GM18909 (cell line): ENCODE measurements around the gene HLF.

ENCODE experiments used
- ATAC-seq: cut with Tn5 transposase; IDR thresholded peaks from one replicate; pipeline ENCODE4 v1.9.1; 2021; ENCODE audit warnings: mild to moderate bottlenecking; ENCODE audit not compliant: unreplicated experiment, poor library complexity

HLF gene

GRCh38 chr17:55304171-55304859 lies 39.6 kb downstream of the HLF start:
- no peak for ATAC-seq

- no peak for ATAC-seq
Observed at GRCh38 chr17:55305321-55306087, 40.7 kb downstream of the HLF start.

DNA sequence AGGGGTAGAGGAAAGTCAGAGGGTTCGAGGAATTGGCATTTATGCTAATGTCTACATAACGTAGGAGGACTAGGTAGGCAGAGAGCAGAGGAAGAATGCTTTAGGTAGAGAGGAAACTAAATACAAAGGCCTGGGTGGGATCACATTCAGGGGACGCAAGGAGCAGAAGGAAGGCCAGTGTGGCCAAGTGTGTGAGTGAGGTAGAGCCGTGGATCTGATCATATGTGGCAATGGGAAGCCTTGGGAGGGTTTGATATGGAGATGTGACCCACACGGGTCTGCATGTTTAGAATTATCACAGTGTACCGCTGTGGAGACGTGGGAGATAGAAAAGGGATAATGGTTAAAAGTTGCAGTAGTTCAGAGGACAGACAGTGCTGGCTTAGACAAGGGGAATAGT lies 43.1 kb downstream of the HLF start:
- ATAC-seq, result no peak

GRCh38 chr17:55308613-55309391 lies 44.0 kb downstream of the HLF start:
- no peak for ATAC-seq

DNA sequence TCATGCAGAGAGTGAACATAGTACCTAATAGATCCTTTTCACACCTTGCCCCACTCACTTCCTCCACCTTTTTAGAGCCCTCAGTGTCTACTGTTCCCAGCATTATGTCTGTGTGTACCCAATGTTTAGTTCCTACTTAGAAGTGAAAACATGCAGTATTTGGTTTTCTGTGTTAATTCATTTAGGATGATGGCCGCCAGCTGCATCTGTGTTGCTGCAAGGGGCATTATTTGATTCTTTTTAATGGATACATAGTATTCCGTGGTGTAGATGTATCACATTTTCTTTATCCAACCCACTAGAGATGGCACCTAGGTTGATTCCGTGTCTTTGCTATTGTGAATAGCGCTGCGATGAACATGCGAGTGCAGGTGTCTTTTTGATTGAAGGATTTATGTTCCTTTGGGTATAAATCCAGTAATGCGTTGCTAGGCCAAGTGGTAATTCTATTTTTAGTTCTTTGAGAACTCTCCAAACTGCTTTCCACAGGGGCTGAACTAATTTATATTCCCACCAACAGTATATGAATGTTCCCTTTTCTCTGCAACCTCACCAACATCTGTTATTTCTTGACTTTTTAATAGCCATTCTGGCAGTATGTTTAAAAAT lies 47.1 kb downstream of the HLF start:
- ATAC-seq, result no peak

DNA sequence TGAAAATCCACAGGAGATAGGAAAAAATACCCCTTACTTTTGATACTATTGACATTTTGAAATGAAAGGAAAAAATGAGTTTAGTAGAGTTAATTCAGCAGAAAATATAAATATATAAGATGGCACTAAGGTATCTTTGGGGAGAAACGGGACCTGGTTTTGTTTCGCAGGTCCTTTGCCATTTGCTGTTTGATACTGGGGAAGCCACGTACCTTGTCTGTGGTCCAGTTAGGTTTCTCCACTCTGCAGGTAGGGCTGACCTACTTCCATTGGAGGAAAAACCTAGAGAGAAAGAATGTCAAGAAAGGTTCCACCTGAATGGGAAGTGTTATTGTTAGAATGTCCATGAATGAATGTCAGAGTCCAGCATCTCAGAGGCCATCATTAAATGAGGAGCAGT lies 48.1 kb downstream of the HLF start:
- ATAC-seq, result no peak

GRCh38 chr17:55314061-55314783 lies 49.5 kb downstream of the HLF start:
- no peak for ATAC-seq

GRCh38 chr17:55314784-55315491 lies 50.2 kb downstream of the HLF start:
- ATAC-seq, result no peak

GRCh38 chr17:55316499-55316898 lies 51.7 kb downstream of the HLF start:
- no peak for ATAC-seq

DNA sequence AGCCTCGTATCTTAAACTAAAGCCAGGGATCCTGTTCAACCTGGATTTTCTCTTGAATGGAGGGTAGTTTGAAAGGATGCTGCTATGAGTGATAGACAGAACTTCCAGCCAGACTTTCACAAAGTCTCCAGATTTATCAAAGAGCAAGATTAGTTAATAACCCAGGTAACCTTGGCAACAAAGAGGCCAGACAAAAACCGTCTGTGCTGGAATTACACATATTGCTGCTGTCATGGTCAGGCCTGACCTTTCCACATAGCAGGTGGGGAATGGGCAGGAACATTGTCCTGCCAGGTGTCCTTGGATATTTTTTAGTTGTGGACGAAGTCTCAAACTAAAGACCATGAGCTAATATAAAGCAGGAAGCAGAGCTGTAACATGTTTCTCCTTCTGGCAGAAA lies 52.5 kb downstream of the HLF start:
- no peak for ATAC-seq

DNA sequence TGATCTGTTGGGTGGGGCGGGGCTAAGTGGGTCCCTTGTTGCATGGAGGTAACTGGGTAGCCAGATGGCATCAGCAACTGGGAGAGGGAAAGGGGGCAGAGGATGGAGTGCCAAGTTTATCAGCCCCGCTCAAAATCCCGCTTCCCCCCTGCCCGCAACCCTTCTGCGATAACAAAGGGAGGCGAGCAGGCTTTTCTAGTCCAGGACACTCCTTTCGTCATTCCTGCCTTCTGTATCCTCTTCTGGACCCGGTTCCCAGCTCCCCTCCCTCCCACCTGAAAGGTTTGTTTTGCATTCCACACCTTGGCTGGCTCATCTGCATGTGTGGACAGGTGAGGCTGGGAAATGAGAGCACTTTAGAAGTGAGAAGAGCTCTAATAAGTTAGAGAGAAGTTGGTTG lies 53.3 kb downstream of the HLF start:
- ATAC-seq, result no peak

DNA sequence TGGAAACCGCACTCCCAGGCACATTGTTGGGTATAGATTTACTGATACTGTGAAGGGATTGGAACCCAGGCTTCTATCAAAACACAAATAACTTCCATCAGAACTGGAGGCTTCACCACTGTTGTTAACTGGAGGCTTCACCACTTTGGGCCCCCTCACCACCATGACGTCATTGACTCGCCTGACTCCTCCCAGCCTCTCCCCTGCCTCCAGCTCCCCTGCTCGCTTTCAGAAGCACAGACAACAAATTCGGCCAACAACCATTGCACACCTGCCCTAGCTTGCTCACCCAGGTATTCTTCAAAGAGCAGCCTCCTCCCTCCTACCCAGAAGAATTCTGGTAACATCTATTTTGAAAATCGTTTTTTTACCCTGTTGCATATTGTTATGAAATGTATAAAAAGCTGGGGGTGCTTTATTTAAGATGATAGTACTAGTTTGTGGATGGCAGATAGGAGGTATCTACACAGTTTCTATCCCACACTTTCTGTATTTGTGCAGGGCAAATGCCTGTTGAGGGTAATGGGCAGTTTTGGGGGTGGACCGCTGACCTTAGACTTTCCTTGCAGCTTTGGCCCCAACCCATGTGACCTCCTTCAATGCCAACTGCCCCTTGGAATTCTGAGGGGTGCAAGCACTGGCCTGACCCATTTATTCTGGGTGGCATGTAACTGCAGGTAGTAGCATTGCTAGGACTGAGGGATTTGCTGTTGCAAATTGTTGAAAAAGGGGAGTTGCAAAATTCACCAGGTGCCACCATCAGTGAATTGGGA lies 54.1 kb downstream of the HLF start:
- ATAC-seq, result no peak

- ATAC-seq, result no peak
Observed at GRCh38 chr17:55319933-55320593, 55.3 kb downstream of the HLF start.

- ATAC-seq, result no peak
Observed at GRCh38 chr17:55320594-55321426, 56.0 kb downstream of the HLF start.

DNA sequence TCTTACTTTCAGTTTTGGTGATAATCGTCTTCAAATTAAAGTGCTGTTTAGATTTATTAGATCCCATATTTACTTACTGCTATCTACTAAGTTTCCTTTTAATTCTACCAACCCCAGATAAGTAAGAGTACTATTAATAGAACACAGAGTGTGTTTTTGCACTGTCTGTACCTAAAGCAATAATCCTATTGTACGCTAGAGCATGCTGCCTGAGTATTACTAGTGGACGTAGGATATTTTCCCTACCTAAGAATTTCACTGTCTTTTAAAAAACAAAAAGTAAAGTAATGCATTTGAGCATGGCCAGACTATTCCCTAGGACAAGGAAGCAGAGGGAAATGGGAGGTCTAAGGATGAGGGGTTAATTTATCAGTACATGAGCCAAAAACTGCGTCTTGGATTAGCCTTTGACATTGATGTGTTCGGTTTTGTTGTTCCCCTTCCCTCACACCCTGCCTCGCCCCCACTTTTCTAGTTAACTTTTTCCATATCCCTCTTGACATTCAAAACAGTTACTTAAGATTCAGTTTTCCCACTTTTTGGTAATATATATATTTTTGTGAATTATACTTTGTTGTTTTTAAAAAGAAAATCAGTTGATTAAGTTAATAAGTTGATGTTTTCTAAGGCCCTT lies 56.8 kb downstream of the HLF start:
- ATAC-seq, result no peak

DNA sequence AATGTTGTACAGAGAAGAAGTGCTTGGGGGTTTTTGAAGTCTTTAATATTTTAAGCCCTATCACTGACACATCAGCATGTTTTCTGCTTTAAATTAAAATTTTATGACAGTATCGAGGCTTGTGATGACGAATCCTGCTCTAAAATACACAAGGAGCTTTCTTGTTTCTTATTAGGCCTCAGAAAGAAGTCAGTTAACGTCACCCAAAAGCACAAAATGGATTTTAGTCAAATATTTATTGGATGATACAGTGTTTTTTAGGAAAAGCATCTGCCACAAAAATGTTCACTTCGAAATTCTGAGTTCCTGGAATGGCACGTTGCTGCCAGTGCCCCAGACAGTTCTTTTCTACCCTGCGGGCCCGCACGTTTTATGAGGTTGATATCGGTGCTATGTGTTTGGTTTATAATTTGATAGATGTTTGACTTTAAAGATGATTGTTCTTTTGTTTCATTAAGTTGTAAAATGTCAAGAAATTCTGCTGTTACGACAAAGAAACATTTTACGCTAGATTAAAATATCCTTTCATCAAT lies 57.8 kb downstream of the HLF start:
- no peak for ATAC-seq
